ENCODE results near the gene SLC7A6.

Gene SLC7A6

DNA sequence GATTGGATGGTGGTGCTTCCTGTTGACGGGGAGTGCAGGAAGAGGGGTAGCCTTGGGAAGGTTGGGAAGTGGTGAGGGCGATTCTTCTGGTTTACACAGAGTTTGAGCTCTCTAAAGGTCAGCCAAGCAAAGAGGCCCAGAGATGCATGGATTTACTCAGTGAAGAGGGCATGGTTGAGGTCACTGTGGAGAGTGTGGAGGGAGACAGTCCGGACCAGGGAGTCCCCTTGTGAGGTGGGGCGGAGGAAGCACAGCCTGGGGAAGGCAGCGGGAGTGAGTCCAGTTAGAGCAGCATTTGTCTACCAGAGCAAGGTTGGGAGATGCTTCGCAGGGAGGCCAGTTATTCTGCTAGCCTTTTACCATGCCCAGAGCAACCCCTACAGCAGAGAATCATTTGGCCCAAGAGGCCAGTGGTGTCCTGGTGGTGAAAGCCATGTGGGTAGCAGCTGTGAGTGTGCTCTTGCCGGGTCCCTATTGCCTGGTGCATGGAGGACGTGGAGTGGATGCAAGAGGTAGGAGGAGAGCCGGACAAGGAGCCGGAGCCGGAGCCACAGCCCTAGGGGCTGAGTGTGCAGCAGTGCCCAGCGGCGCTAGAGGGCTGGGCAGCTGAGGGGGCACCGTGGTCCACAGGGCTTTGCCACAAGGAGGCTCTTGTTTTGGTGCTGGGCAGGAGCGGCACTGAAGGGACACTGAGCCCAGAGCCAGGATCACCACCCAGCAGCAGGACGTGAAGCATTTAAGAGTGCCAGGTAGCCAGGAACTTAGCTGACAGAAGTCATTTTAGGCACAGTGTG, 74.2 kb downstream of the SLC7A6 start:
- Histone ChIP-seq H3K4me3 (ENCODE audit: low read length in 2 of 2) (no peak overlapping the region), H3K9ac (ENCODE audit: low read depth in 1 of 2, low read length in 2 of 2) (no peak overlapping the region), H3K27me3 (ENCODE audit: control insufficient read depth in 2 of 2, insufficient read depth in 2 of 2, low read length in 2 of 2) (no peaks in the 10 kb centered on the region), H3K4me1 (ENCODE audit: control insufficient read depth in 2 of 2, insufficient read depth in 2 of 2, low read length in 2 of 2) (peaks cover 0 to 2% of the 10 kb centered on the region in 2 donors), H3K9me3 (ENCODE audit: control insufficient read depth in 2 of 2, low read length in 2 of 2) (no peaks in the 10 kb centered on the region), H3K27ac (ENCODE audit: low read depth in 2 of 2, low read length in 2 of 2) (no peak overlapping the region), H3K36me3 (ENCODE audit: control insufficient read depth in 2 of 2, insufficient read depth in 2 of 2, low read length in 2 of 2) (peaks cover 40 to 51% of the 10 kb centered on the region in 2 donors)

- no peaks in the 10 kb centered on the region for H3K27me3 ChIP-seq (ENCODE audit: control insufficient read depth in 2 of 2, insufficient read depth in 2 of 2, low read length in 2 of 2)
- no peaks in the 10 kb centered on the region for H3K9me3 ChIP-seq (ENCODE audit: control insufficient read depth in 2 of 2, low read length in 2 of 2)
- H3K4me3 ChIP-seq (ENCODE audit: low read length in 2 of 2), result no peak overlapping the region
- no peak overlapping the region for H3K9ac ChIP-seq (ENCODE audit: low read depth in 1 of 2, low read length in 2 of 2)
- H3K36me3 ChIP-seq (ENCODE audit: control insufficient read depth in 2 of 2, insufficient read depth in 2 of 2, low read length in 2 of 2), result peaks cover 40 to 58% of the 10 kb centered on the region in 2 donors
- H3K4me1 ChIP-seq (ENCODE audit: control insufficient read depth in 2 of 2, insufficient read depth in 2 of 2, low read length in 2 of 2), result no peaks in the 10 kb centered on the region
- H3K27ac ChIP-seq (ENCODE audit: low read depth in 2 of 2, low read length in 2 of 2), result no peak overlapping the region
Observed at GRCh38 chr16:68339214-68339613, 74.9 kb downstream of the SLC7A6 start.

DNA sequence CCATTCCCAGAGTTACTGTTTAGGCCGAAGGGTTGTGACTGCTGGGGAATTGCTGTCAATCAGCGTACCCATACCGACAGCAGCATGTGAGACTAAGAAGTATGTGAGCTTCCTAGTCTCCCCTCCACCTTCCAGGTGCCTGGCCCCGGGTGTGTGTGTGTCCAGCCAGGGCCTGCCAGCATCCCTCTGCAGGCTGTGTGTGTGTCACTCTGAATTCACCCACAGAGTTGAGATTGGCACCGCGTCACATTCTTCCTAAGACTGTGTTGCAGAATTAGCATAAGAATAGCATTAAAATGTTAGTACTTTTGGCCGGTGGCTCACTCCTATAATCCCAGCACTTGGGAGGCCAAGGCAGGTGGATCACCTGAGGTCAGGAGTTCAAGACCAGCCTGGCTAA, 78.3 kb downstream of the SLC7A6 start:
- no peak overlapping the region for H3K27ac ChIP-seq (ENCODE audit: low read depth in 2 of 2, low read length in 2 of 2)
- H3K4me1 ChIP-seq (ENCODE audit: control insufficient read depth in 2 of 2, insufficient read depth in 2 of 2, low read length in 2 of 2), result no peaks in the 10 kb centered on the region
- H3K36me3 ChIP-seq (ENCODE audit: control insufficient read depth in 2 of 2, insufficient read depth in 2 of 2, low read length in 2 of 2), result peaks cover 33 to 78% of the 10 kb centered on the region in 2 donors
- H3K9ac ChIP-seq (ENCODE audit: low read depth in 1 of 2, low read length in 2 of 2), result no peak overlapping the region
- H3K27me3 ChIP-seq (ENCODE audit: control insufficient read depth in 2 of 2, insufficient read depth in 2 of 2, low read length in 2 of 2), result no peaks in the 10 kb centered on the region
- H3K4me3 ChIP-seq (ENCODE audit: low read length in 2 of 2), result no peak overlapping the region
- no peaks in the 10 kb centered on the region for H3K9me3 ChIP-seq (ENCODE audit: control insufficient read depth in 2 of 2, low read length in 2 of 2)

- Histone ChIP-seq H3K9ac (ENCODE audit: low read depth in 1 of 2, low read length in 2 of 2) (no peak overlapping the region), H3K9me3 (ENCODE audit: control insufficient read depth in 2 of 2, low read length in 2 of 2) (no peaks in the 10 kb centered on the region), H3K4me3 (ENCODE audit: low read length in 2 of 2) (no peak overlapping the region), H3K27ac (ENCODE audit: low read depth in 2 of 2, low read length in 2 of 2) (no peak overlapping the region), H3K36me3 (ENCODE audit: control insufficient read depth in 2 of 2, insufficient read depth in 2 of 2, low read length in 2 of 2) (peaks cover 28 to 75% of the 10 kb centered on the region in 2 donors), H3K4me1 (ENCODE audit: control insufficient read depth in 2 of 2, insufficient read depth in 2 of 2, low read length in 2 of 2) (no peaks in the 10 kb centered on the region), H3K27me3 (ENCODE audit: control insufficient read depth in 2 of 2, insufficient read depth in 2 of 2, low read length in 2 of 2) (no peaks in the 10 kb centered on the region)
Observed at GRCh38 chr16:68343137-68343536, 78.8 kb downstream of the SLC7A6 start.

- Histone ChIP-seq H3K9me3 (ENCODE audit: control insufficient read depth in 2 of 2, low read length in 2 of 2) (no peaks in the 10 kb centered on the region), H3K27me3 (ENCODE audit: control insufficient read depth in 2 of 2, insufficient read depth in 2 of 2, low read length in 2 of 2) (no peaks in the 10 kb centered on the region), H3K36me3 (ENCODE audit: control insufficient read depth in 2 of 2, insufficient read depth in 2 of 2, low read length in 2 of 2) (peaks cover 27 to 75% of the 10 kb centered on the region in 2 donors), H3K9ac (ENCODE audit: low read depth in 1 of 2, low read length in 2 of 2) (no peak overlapping the region), H3K4me1 (ENCODE audit: control insufficient read depth in 2 of 2, insufficient read depth in 2 of 2, low read length in 2 of 2) (no peaks in the 10 kb centered on the region), H3K4me3 (ENCODE audit: low read length in 2 of 2) (no peak overlapping the region), H3K27ac (ENCODE audit: low read depth in 2 of 2, low read length in 2 of 2) (no peak overlapping the region)
Observed at GRCh38 chr16:68344252-68344651, 79.9 kb downstream of the SLC7A6 start.

DNA sequence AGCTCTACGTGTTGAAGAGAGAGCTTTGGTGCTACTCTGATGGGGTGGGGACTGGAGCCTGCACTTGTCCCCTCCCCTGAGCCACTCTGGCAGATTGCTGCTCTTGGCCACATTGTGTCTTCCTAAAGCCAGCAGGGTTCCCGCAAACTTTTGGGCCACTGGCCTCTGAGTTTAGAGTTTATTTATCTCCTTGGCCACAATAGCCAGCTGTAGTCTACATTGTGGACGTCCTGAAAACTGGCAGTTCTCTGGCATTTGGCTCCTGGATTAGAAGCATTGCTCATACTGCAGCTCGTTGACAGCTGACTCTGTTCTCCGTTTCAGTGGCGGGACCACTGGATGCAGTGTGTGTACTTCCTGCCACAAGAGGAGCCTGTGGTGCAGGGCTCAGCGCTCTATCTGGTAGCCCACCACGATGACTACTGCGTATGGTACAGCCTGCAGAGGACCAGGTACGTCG, 81.1 kb downstream of the SLC7A6 start:
- Histone ChIP-seq H3K9ac (ENCODE audit: low read depth in 1 of 2, low read length in 2 of 2) (no peak overlapping the region), H3K36me3 (ENCODE audit: control insufficient read depth in 2 of 2, insufficient read depth in 2 of 2, low read length in 2 of 2) (peaks cover 26 to 75% of the 10 kb centered on the region in 2 donors)

GRCh38 chr16:68345958-68346635, 81.8 kb downstream of the SLC7A6 start:
- no peaks in the 10 kb centered on the region for H3K4me1 ChIP-seq (ENCODE audit: control insufficient read depth in 2 of 2, insufficient read depth in 2 of 2, low read length in 2 of 2)
- no peak overlapping the region for H3K27ac ChIP-seq (ENCODE audit: low read depth in 2 of 2, low read length in 2 of 2)
- no peak overlapping the region for H3K9ac ChIP-seq (ENCODE audit: low read depth in 1 of 2, low read length in 2 of 2)
- no peaks in the 10 kb centered on the region for H3K9me3 ChIP-seq (ENCODE audit: control insufficient read depth in 2 of 2, low read length in 2 of 2)
- H3K36me3 ChIP-seq (ENCODE audit: control insufficient read depth in 2 of 2, insufficient read depth in 2 of 2, low read length in 2 of 2), result peaks cover 20 to 72% of the 10 kb centered on the region in 2 donors
- H3K4me3 ChIP-seq (ENCODE audit: low read length in 2 of 2), result no peak overlapping the region
- no peaks in the 10 kb centered on the region for H3K27me3 ChIP-seq (ENCODE audit: control insufficient read depth in 2 of 2, insufficient read depth in 2 of 2, low read length in 2 of 2)

More for the DNA sequence above, 81.1 kb downstream of the SLC7A6 start:
- Histone ChIP-seq H3K9me3 (ENCODE audit: control insufficient read depth in 2 of 2, low read length in 2 of 2) (no peaks in the 10 kb centered on the region), H3K4me3 (ENCODE audit: low read length in 2 of 2) (no peak overlapping the region), H3K27me3 (ENCODE audit: control insufficient read depth in 2 of 2, insufficient read depth in 2 of 2, low read length in 2 of 2) (no peaks in the 10 kb centered on the region), H3K4me1 (ENCODE audit: control insufficient read depth in 2 of 2, insufficient read depth in 2 of 2, low read length in 2 of 2) (no peaks in the 10 kb centered on the region), H3K27ac (ENCODE audit: low read depth in 2 of 2, low read length in 2 of 2) (no peak overlapping the region)

- no peak overlapping the region for H3K27ac ChIP-seq (ENCODE audit: low read depth in 2 of 2, low read length in 2 of 2)
- no peaks in the 10 kb centered on the region for H3K9me3 ChIP-seq (ENCODE audit: control insufficient read depth in 2 of 2, low read length in 2 of 2)
- peaks cover 21 to 77% of the 10 kb centered on the region in 2 donors for H3K36me3 ChIP-seq (ENCODE audit: control insufficient read depth in 2 of 2, insufficient read depth in 2 of 2, low read length in 2 of 2)
- H3K4me3 ChIP-seq (ENCODE audit: low read length in 2 of 2), result no peak overlapping the region
- H3K27me3 ChIP-seq (ENCODE audit: control insufficient read depth in 2 of 2, insufficient read depth in 2 of 2, low read length in 2 of 2), result no peaks in the 10 kb centered on the region
- H3K4me1 ChIP-seq (ENCODE audit: control insufficient read depth in 2 of 2, insufficient read depth in 2 of 2, low read length in 2 of 2), result peaks cover 5 to 6% of the 10 kb centered on the region in 2 donors
- no peak overlapping the region for H3K9ac ChIP-seq (ENCODE audit: low read depth in 1 of 2, low read length in 2 of 2)
Observed at GRCh38 chr16:68346892-68347480, 82.7 kb downstream of the SLC7A6 start.

DNA sequence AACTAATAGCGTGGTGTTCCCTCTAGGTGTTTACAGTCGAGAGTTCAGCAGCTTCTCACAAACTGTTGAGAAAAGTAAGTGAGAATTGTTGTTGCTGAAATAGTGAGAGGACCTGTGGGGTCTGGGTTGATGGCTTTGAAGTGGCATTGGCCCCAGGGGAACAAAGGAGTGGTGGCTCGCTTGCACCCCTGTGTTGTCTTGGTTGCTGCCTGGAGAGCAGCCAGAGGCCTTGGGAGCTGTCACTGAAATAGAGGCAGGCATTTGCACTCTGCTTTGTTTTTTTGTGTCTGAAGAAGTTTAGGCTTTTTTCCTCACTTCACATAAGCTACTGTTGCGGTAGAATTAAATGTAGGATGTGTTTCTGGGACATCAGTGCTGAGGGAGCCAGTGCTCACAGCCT, 83.3 kb downstream of the SLC7A6 start:
- Histone ChIP-seq H3K27ac (ENCODE audit: low read depth in 2 of 2, low read length in 2 of 2) (no peak overlapping the region), H3K9me3 (ENCODE audit: control insufficient read depth in 2 of 2, low read length in 2 of 2) (no peaks in the 10 kb centered on the region), H3K27me3 (ENCODE audit: control insufficient read depth in 2 of 2, insufficient read depth in 2 of 2, low read length in 2 of 2) (no peaks in the 10 kb centered on the region), H3K36me3 (ENCODE audit: control insufficient read depth in 2 of 2, insufficient read depth in 2 of 2, low read length in 2 of 2) (peaks cover 20 to 76% of the 10 kb centered on the region in 2 donors), H3K9ac (ENCODE audit: low read depth in 1 of 2, low read length in 2 of 2) (no peak overlapping the region), H3K4me1 (ENCODE audit: control insufficient read depth in 2 of 2, insufficient read depth in 2 of 2, low read length in 2 of 2) (peaks cover 8 to 12% of the 10 kb centered on the region in 2 donors), H3K4me3 (ENCODE audit: low read length in 2 of 2) (no peak overlapping the region)

All from mucosa of rectum (tissue), 2 donors.